Uterine smooth muscle cell (primary cell): Measurements from ENCODE around the gene LHX5. TPM values are rescaled to one million over a fixed set of nuclear protein-coding genes. Genes with fewer than 3 reads are reported as not detected.

Source experiments
- total RNA-seq: library from RNA; depleted of rRNA; stranded (reverse); fragments of >200 nt; gene quantifications from 2 replicates; pipeline ENCODE4 v1.2.3, GENCODE V29; 2014

LHX5 gene
- total RNA-seq: not detected in 2 replicates

GRCh38 chr12:113471619-113472171, at the start of gene LHX5:
TSS of gene LHX5 (minus strand) at chr12:113471871. CDS start at chr12:113471498, 373 bp downstream.

GRCh38 chr12:113422030-113422885, 49.4 kb downstream of the LHX5 start, which contains the start of gene SDSL:
TSS of gene SDSL (plus strand) at chr12:113422380. CDS start at chr12:113427983, 5,603 bp downstream.

Other genes starting within 250 kb of the LHX5 start
- gene SLC8B1, start 136.8 kb downstream of the LHX5 start, total RNA-seq: 15.2 and 20.4 TPM in 2 replicates
- 33.5 and 56.9 TPM in 2 replicates for gene PLBD2, start 113.3 kb downstream of the LHX5 start, total RNA-seq
- not detected in 2 replicates for gene SDS, start 68.0 kb downstream of the LHX5 start, total RNA-seq
- 7.5 and 18.4 TPM in 2 replicates for gene SDSL, start 49.5 kb downstream of the LHX5 start, total RNA-seq